Measurements from ENCODE around the gene GLRX3.
A peak's percentile ranks its signal among the peaks of the same experiment; 100 is the strongest.

The GLRX3 gene

GRCh38 chr10:130137659-130138478 lies 1.7 kb downstream of the GLRX3 start:
- DNase-seq (ENCODE audit: low spot score), result no peak

GRCh38 chr10:130138479-130138866 lies 2.3 kb downstream of the GLRX3 start:
- DNase-seq (ENCODE audit: low spot score), result peak; percentile 12

- DNase-seq (ENCODE audit: low spot score), result no peak
Observed at GRCh38 chr10:130140425-130140824, 4.2 kb downstream of the GLRX3 start.

- DNase-seq (ENCODE audit: low spot score), result no peak
Observed at GRCh38 chr10:130141038-130141437, 4.8 kb downstream of the GLRX3 start.

- no peak for DNase-seq (ENCODE audit: low spot score)
Observed at GRCh38 chr10:130141460-130141859, 5.3 kb downstream of the GLRX3 start.

GRCh38 chr10:130141878-130142277 lies 5.7 kb downstream of the GLRX3 start:
- DNase-seq (ENCODE audit: low spot score), result no peak

- DNase-seq (ENCODE audit: low spot score), result no peak
Observed at GRCh38 chr10:130146042-130146441, 9.9 kb downstream of the GLRX3 start.

- no peak for DNase-seq (ENCODE audit: low spot score)
Observed at GRCh38 chr10:130159192-130159794, 23.1 kb downstream of the GLRX3 start.

- DNase-seq (ENCODE audit: low spot score), result no peak
Observed at GRCh38 chr10:130160775-130161174, 24.6 kb downstream of the GLRX3 start.

- DNase-seq (ENCODE audit: low spot score), result no peak
Observed at GRCh38 chr10:130161331-130161730, 25.1 kb downstream of the GLRX3 start.

- DNase-seq (ENCODE audit: low spot score), result no peak
Observed at GRCh38 chr10:130167193-130167592, 31.0 kb downstream of the GLRX3 start.

- no peak for DNase-seq (ENCODE audit: low spot score)
Observed at GRCh38 chr10:130167707-130168106, 31.5 kb downstream of the GLRX3 start.

- no peak for DNase-seq (ENCODE audit: low spot score)
Observed at GRCh38 chr10:130169136-130169859, 33.1 kb downstream of the GLRX3 start.

GRCh38 chr10:130171196-130171595 lies 35.0 kb downstream of the GLRX3 start:
- DNase-seq (ENCODE audit: low spot score), result peak; percentile 32

GRCh38 chr10:130174328-130174727 lies 38.1 kb downstream of the GLRX3 start:
- DNase-seq (ENCODE audit: low spot score), result no peak

GRCh38 chr10:130175074-130175473 lies 38.9 kb downstream of the GLRX3 start:
- DNase-seq (ENCODE audit: low spot score), result no peak

- no peak for DNase-seq (ENCODE audit: low spot score)
Observed at GRCh38 chr10:130177250-130177649, 41.1 kb downstream of the GLRX3 start.

- DNase-seq (ENCODE audit: low spot score), result peak; percentile 46
Observed at GRCh38 chr10:130179640-130180039, 43.4 kb downstream of the GLRX3 start.

GRCh38 chr10:130180416-130180815 lies 44.2 kb downstream of the GLRX3 start:
- DNase-seq (ENCODE audit: low spot score), result no peak

GRCh38 chr10:130181858-130182257 lies 45.7 kb downstream of the GLRX3 start:
- DNase-seq (ENCODE audit: low spot score), result no peak

- no peak for DNase-seq (ENCODE audit: low spot score)
Observed at GRCh38 chr10:130185591-130185990, 49.4 kb downstream of the GLRX3 start.

- no peak for DNase-seq (ENCODE audit: low spot score)
Observed at GRCh38 chr10:130188195-130189175, 52.3 kb downstream of the GLRX3 start.
